WTC11 (cell line): Measurements from ENCODE around the gene HDAC7. TPM values are rescaled to one million over a fixed set of nuclear protein-coding genes. Genes with fewer than 3 reads are reported as not detected.
A peak's percentile ranks its signal among the peaks of the same experiment; 100 is the strongest.

Source experiments
- ATAC-seq: fragments of 200-7000 bp; cut with Tn5 transposase; 2 replicates; pipeline ENCODE4 v1.10.0; 2021; ENCODE audit warnings: mild to moderate bottlenecking, moderate library complexity
- CTCF ChIA-PET: fragments of 300-600 bp; sonication (Branson Sonifier 250); formaldehyde crosslinking; loops from one replicate; lab custom pipeline; 2021; ENCODE audit warnings: antibody characterized with exemption; lab: Charles Lee
- POLR2A ChIA-PET: fragments of 350-600 bp; sonication (Branson Sonifier 250); formaldehyde crosslinking; loops from one replicate; lab custom pipeline; 2021; ENCODE audit warnings: antibody characterized with exemption; lab: Charles Lee
- DNase-seq: peaks from one replicate; pipeline ENCODE4 v3.0.0; 2021; ENCODE audit warnings: low spot score
- H3K27ac Mint-ChIP-seq: 2 replicates; pipeline ENCODE4 v1.8.0; 2021; ENCODE audit warnings: mixed read lengths
- H3K27me3 Mint-ChIP-seq: 2 replicates; pipeline ENCODE4 v1.8.0; 2021; ENCODE audit warnings: low read depth, mild to moderate bottlenecking, moderate library complexity, mixed read lengths
- H3K36me3 Mint-ChIP-seq: 2 replicates; pipeline ENCODE4 v1.8.0; 2021; ENCODE audit warnings: mixed read lengths
- H3K4me1 Mint-ChIP-seq: 2 replicates; pipeline ENCODE4 v1.8.0; 2022; ENCODE audit warnings: mixed read lengths
- H3K4me3 Mint-ChIP-seq: 2 replicates; pipeline ENCODE4 v1.8.0; 2021; ENCODE audit warnings: mild to moderate bottlenecking, moderate library complexity, mixed read lengths
- H3K9me3 Mint-ChIP-seq: 2 replicates; pipeline ENCODE4 v1.8.0; 2021; ENCODE audit warnings: mixed read lengths
- ATF1 ChIP-seq: sonication (generic); formaldehyde crosslinking; IDR thresholded peaks from 2 replicates; pipeline ENCODE4 v1.8.1; 2023; ENCODE audit warnings: mild to moderate bottlenecking, moderate library complexity, missing genetic modification reagents
- CBFB ChIP-seq: sonication (generic); formaldehyde crosslinking; IDR thresholded peaks from 2 replicates; pipeline ENCODE4 v1.8.1; 2022; ENCODE audit warnings: mild to moderate bottlenecking, low read depth, missing genetic modification reagents
- CREM ChIP-seq: sonication (generic); formaldehyde crosslinking; IDR thresholded peaks from 2 replicates; pipeline ENCODE4 v1.8.1; 2022; ENCODE audit warnings: mild to moderate bottlenecking, missing genetic modification reagents, moderate library complexity
- FOXP1 ChIP-seq: sonication (generic); formaldehyde crosslinking; IDR thresholded peaks from 2 replicates; pipeline ENCODE4 v1.8.0; 2022; ENCODE audit warnings: missing genetic modification reagents, mild to moderate bottlenecking, moderate library complexity, borderline replicate concordance
- KAT7 ChIP-seq: sonication (generic); formaldehyde crosslinking; IDR thresholded peaks from 2 replicates; pipeline ENCODE4 v1.8.1; 2023; ENCODE audit warnings: missing genetic modification reagents, mild to moderate bottlenecking, borderline replicate concordance
- PRRX2 ChIP-seq: fragments of 250-450 bp; sonication (Bioruptor Pico); IDR thresholded peaks from 2 replicates; pipeline ENCODE4 v1.8.0; 2021; ENCODE audit warnings: mild to moderate bottlenecking
- ZBTB21 ChIP-seq: sonication (generic); formaldehyde crosslinking; IDR thresholded peaks from 2 replicates; pipeline ENCODE4 v1.8.1; 2023; ENCODE audit warnings: mild to moderate bottlenecking, missing genetic modification reagents, borderline replicate concordance
- ZNF232 ChIP-seq: sonication (generic); formaldehyde crosslinking; IDR thresholded peaks from 2 replicates; pipeline ENCODE4 v1.8.0; 2022; ENCODE audit warnings: mild to moderate bottlenecking, missing genetic modification reagents
- total RNA-seq: library from RNA; stranded (reverse); gene quantifications from 3 replicates; pipeline ENCODE4 v1.2.3, GENCODE V29; 2021
- TF ChIP-seq, protein P1 (sequence below): sonication (generic); formaldehyde crosslinking; IDR thresholded peaks from 2 replicates; pipeline ENCODE4 v1.8.1; 2023; ENCODE audit warnings: mild to moderate bottlenecking, missing genetic modification reagents
- TF ChIP-seq, protein P2 (sequence below): sonication (generic); formaldehyde crosslinking; IDR thresholded peaks from 2 replicates; pipeline ENCODE4 v1.8.1; 2023; ENCODE audit warnings: mild to moderate bottlenecking, moderate library complexity, missing genetic modification reagents
- TF ChIP-seq, protein P3 (sequence below): sonication (generic); formaldehyde crosslinking; IDR thresholded peaks from 2 replicates; pipeline ENCODE4 v1.8.1; 2023; ENCODE audit warnings: mild to moderate bottlenecking, missing genetic modification reagents, moderate library complexity
- TF ChIP-seq, protein P4 (sequence below): fragments of 250-450 bp; sonication (Bioruptor Pico); IDR thresholded peaks from 2 replicates; pipeline ENCODE4 v1.9.0; 2021; ENCODE audit warnings: mild to moderate bottlenecking, borderline replicate concordance

HDAC7 gene
- total RNA-seq, 1 experiment from 2014 or later, result 111 TPM

DNA sequence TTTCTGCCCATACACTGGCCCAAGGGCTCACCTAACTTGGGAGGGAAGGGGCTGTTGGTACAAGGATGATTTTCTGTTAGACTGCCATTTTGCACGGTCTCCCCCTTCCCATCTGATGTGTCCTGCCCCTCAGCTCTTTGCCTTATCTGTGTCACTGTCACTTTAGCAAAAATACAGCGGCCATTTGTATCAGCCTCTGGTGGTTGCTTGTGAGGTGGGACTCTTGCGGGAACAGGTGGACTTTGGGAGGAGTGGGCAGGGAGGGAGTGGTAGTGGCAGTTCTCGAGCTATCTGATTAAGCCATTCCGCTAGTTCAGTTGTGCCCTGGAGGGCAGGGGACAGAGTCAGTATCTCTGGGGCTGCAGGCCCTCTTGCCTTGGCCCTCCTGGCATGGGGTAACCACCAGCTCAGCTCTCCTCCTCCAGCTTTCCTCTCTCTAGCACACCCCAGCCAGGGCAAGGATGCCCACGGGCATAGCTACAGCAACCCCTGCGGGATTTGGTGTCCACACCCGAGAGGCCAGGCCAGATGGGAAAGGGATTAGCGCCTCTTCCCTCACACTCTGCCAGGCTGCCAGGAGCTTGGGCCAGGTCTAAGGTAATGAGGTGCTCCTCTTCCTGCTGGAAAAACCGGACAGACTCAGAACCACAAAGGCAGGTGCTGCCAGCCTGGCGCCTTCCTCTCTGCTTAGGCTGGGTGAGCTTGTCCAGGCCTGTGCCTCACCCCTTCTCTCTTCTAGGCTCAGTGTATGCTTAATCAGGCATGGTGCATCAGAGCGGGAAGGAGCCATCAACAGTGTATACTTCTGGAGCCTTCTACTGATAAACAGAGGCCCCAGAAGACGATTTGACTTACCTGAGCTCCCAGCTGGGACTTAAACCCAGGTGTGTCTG is 38.0 kb downstream of the HDAC7 start (continued):
- TF ChIP-seq, protein P1, sequence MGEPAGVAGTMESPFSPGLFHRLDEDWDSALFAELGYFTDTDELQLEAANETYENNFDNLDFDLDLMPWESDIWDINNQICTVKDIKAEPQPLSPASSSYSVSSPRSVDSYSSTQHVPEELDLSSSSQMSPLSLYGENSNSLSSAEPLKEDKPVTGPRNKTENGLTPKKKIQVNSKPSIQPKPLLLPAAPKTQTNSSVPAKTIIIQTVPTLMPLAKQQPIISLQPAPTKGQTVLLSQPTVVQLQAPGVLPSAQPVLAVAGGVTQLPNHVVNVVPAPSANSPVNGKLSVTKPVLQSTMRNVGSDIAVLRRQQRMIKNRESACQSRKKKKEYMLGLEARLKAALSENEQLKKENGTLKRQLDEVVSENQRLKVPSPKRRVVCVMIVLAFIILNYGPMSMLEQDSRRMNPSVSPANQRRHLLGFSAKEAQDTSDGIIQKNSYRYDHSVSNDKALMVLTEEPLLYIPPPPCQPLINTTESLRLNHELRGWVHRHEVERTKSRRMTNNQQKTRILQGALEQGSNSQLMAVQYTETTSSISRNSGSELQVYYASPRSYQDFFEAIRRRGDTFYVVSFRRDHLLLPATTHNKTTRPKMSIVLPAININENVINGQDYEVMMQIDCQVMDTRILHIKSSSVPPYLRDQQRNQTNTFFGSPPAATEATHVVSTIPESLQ (CRISPR knock-in tag), result no peak
- TF ChIP-seq, protein P2, sequence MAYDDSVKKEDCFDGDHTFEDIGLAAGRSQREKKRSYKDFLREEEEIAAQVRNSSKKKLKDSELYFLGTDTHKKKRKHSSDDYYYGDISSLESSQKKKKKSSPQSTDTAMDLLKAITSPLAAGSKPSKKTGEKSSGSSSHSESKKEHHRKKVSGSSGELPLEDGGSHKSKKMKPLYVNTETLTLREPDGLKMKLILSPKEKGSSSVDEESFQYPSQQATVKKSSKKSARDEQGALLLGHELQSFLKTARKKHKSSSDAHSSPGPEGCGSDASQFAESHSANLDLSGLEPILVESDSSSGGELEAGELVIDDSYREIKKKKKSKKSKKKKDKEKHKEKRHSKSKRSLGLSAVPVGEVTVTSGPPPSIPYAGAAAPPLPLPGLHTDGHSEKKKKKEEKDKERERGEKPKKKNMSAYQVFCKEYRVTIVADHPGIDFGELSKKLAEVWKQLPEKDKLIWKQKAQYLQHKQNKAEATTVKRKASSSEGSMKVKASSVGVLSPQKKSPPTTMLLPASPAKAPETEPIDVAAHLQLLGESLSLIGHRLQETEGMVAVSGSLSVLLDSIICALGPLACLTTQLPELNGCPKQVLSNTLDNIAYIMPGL (CRISPR knock-in tag), result no peak
- TF ChIP-seq CBFB (CRISPR knock-in tag), result no peak
- TF ChIP-seq, all 79 proteins: peak for 0

DNA sequence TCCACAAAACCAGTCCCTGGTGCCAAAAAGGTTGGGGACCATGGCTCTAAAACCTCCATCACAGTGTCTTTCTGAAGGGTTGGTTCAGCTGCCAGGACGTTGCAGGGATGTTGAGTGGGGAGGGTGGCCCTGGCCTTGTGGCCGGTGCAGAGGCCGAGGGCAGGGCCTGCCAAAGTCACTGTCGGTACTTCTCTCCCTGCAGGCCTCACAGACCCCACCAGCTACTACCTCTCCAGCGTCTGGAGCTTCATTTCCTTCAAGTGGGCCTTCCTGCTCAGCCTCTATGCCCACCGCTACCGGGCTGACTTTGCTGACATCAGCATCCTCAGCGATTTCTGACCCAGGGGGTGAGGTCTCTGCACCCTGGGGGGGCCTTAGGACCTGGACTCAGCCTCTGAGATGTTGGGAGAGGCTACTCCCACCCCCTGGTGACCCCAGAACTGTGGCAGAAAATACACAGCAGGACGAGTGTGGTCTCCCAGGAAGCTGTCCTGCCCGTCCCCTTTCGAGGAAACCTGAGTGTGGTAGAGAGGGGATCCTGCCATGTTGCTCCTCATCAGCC is 39.7 kb downstream of the HDAC7 start:
- H3K27ac Mint-ChIP-seq, result no peak overlapping the region
- ATAC-seq (peak; percentile 3), DNase-seq (no peak)
- CTCF ChIA-PET, result interaction anchor here (0.6 to 19.3 kb wide), 31 partner anchors 8 to 179 kb away, joined by 3 to 735 read pairs (median 5); partner anchors contain the start of genes ENDOU, RAPGEF3 and RPAP3
- H3K4me1 Mint-ChIP-seq, result peaks cover 31% of the 10 kb centered on the region
- no peak for TF ChIP-seq ATF1 (CRISPR knock-in tag)
- TF ChIP-seq PRRX2 (CRISPR knock-in tag), result no peak
- TF ChIP-seq, protein P3, sequence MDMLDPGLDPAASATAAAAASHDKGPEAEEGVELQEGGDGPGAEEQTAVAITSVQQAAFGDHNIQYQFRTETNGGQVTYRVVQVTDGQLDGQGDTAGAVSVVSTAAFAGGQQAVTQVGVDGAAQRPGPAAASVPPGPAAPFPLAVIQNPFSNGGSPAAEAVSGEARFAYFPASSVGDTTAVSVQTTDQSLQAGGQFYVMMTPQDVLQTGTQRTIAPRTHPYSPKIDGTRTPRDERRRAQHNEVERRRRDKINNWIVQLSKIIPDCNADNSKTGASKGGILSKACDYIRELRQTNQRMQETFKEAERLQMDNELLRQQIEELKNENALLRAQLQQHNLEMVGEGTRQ (CRISPR knock-in tag), result no peak
- TF ChIP-seq, protein P4, sequence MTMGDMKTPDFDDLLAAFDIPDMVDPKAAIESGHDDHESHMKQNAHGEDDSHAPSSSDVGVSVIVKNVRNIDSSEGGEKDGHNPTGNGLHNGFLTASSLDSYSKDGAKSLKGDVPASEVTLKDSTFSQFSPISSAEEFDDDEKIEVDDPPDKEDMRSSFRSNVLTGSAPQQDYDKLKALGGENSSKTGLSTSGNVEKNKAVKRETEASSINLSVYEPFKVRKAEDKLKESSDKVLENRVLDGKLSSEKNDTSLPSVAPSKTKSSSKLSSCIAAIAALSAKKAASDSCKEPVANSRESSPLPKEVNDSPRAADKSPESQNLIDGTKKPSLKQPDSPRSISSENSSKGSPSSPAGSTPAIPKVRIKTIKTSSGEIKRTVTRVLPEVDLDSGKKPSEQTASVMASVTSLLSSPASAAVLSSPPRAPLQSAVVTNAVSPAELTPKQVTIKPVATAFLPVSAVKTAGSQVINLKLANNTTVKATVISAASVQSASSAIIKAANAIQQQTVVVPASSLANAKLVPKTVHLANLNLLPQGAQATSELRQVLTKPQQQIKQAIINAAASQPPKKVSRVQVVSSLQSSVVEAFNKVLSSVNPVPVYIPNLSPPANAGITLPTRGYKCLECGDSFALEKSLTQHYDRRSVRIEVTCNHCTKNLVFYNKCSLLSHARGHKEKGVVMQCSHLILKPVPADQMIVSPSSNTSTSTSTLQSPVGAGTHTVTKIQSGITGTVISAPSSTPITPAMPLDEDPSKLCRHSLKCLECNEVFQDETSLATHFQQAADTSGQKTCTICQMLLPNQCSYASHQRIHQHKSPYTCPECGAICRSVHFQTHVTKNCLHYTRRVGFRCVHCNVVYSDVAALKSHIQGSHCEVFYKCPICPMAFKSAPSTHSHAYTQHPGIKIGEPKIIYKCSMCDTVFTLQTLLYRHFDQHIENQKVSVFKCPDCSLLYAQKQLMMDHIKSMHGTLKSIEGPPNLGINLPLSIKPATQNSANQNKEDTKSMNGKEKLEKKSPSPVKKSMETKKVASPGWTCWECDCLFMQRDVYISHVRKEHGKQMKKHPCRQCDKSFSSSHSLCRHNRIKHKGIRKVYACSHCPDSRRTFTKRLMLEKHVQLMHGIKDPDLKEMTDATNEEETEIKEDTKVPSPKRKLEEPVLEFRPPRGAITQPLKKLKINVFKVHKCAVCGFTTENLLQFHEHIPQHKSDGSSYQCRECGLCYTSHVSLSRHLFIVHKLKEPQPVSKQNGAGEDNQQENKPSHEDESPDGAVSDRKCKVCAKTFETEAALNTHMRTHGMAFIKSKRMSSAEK, result no peak
- TF ChIP-seq FOXP1 (CRISPR knock-in tag), result no peak
- TF ChIP-seq CREM (CRISPR knock-in tag), result no peak
- TF ChIP-seq KAT7 (CRISPR knock-in tag), result no peak
- TF ChIP-seq ZNF232 (CRISPR knock-in tag), result no peak
- no peak for TF ChIP-seq ZBTB21
- POLR2A ChIA-PET, result interaction anchor here (0.8 to 4.3 kb wide), 5 partner anchors 28 to 46 kb away, joined by 3 to 17 read pairs (median 3); no protein-coding TSS in a partner anchor
- peaks cover 8% of the 10 kb centered on the region for H3K36me3 Mint-ChIP-seq
- H3K27me3 Mint-ChIP-seq, result peaks cover 6% of the 10 kb centered on the region
- no peaks in the 10 kb centered on the region for H3K9me3 Mint-ChIP-seq
- peak overlapping the region; percentile 44; the same call in 1 of the 2 replicates for H3K4me3 Mint-ChIP-seq
